Activated CD8-positive, alpha-beta memory T cell treated with anti-CD3 and anti-CD28 coated beads, Interleukin-2, amount 10 ng/mL, durations not matched to agents 7 days and 5 days (primary cell): ENCODE measurements around the gene RARS1. TPM values are rescaled to one million over a fixed set of nuclear protein-coding genes. Genes with fewer than 3 reads are reported as not detected.
A peak's percentile ranks its signal among the peaks of the same experiment; 100 is the strongest.
"Not testable (repeated sequence)": the region's sequence is repeated elsewhere in the genome, so short reads cannot be mapped to it uniquely, and the experiment has no call there.

Experiments used
- ATAC-seq: fragments of 150-1000 bp; cut with Tn5 transposase; one replicate; pipeline ENCODE4 v1.10.0; 2021; ENCODE audit warnings: moderate library complexity
- CTCF ChIA-PET: fragments of 350-600 bp; sonication (Branson Sonifier 250); formaldehyde crosslinking; loops from one replicate; lab custom pipeline; 2021; ENCODE audit warnings: antibody characterized with exemption; lab: Charles Lee
- DNase-seq: peaks from one replicate; pipeline ENCODE4 v3.0.0-alpha.2; 2020
- H3K27ac Mint-ChIP-seq: one replicate; pipeline ENCODE4 v1.8.0; 2021; ENCODE audit warnings: mild to moderate bottlenecking, mixed read lengths
- H3K27me3 Mint-ChIP-seq: one replicate; pipeline ENCODE4 v1.8.0; 2021; ENCODE audit warnings: mixed read lengths
- H3K36me3 Mint-ChIP-seq: one replicate; pipeline ENCODE4 v1.8.0; 2021; ENCODE audit warnings: mild to moderate bottlenecking, mixed read lengths
- H3K4me1 Mint-ChIP-seq: one replicate; pipeline ENCODE4 v1.8.0; 2021; ENCODE audit warnings: mixed read lengths
- H3K4me3 Mint-ChIP-seq: one replicate; pipeline ENCODE4 v1.8.0; 2021; ENCODE audit warnings: mild to moderate bottlenecking, moderate library complexity, mixed read lengths
- H3K9me3 Mint-ChIP-seq: one replicate; pipeline ENCODE4 v1.8.0; 2022; ENCODE audit warnings: low read depth, mixed read lengths
- total RNA-seq, 2 experiments: library from RNA; stranded (reverse); gene quantifications; one replicate each; pipeline ENCODE4 v1.2.3, GENCODE V29; 2021

RARS1 gene
- total RNA-seq, 2 experiments from 2014 or later, result 64.4 to 81.5 TPM

DNA sequence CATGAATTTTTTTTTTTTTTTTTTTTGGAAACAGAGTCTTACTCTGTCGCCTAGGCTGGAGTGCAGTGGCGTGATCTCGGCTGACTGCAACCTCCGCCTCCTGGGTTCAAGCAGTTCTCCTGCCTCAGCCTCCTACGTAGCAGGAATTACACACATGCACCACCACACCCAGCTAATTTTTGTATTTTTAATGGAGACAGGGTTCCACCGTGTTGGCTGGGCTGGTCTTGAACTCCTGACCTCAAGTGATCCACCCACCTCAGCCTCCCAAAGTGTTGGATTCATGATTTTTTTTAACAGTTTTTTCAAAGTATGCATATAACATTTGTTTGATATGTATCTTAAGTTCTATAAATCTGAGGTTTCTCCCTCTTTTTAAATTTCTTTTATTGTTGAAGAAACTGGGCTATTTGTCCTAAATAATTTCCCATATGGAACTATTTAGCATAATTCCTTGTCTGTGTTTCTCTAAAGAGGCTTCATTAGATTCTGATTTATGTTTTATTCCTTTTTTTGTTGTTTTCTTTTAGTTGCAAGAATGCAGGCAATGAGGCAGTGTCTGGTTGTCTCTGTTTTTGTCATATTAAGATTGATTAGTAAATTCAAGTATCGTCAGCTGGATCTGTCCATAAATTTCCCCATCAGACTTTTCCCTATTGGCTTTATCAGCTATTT is 16.4 kb downstream of the RARS1 start:
- H3K4me3 Mint-ChIP-seq, result no peak overlapping the region
- no peaks in the 10 kb centered on the region for H3K27me3 Mint-ChIP-seq
- peaks cover 41% of the 10 kb centered on the region for H3K36me3 Mint-ChIP-seq
- H3K4me1 Mint-ChIP-seq, result no peaks in the 10 kb centered on the region
- CTCF ChIA-PET, result interaction anchor here (0.7 kb wide), 1 partner anchor 93 kb away, joined by 4 read pairs; no protein-coding TSS in a partner anchor
- no peak overlapping the region for H3K27ac Mint-ChIP-seq
- DNase-seq (no peak), ATAC-seq (no peak)
- H3K9me3 Mint-ChIP-seq, result no peaks in the 10 kb centered on the region

- DNase-seq (no peak), ATAC-seq (no peak)
- CTCF ChIA-PET, result no interaction called here
- H3K36me3 Mint-ChIP-seq, result peaks cover 79% of the 10 kb centered on the region
- no peak overlapping the region for H3K4me3 Mint-ChIP-seq
- H3K4me1 Mint-ChIP-seq, result no peaks in the 10 kb centered on the region
- H3K27me3 Mint-ChIP-seq, result no peaks in the 10 kb centered on the region
- no peak overlapping the region for H3K27ac Mint-ChIP-seq
- H3K9me3 Mint-ChIP-seq, result peaks cover 8% of the 10 kb centered on the region
Measured at GRCh38 chr5:168513861-168514428, 27.7 kb downstream of the RARS1 start.

DNA sequence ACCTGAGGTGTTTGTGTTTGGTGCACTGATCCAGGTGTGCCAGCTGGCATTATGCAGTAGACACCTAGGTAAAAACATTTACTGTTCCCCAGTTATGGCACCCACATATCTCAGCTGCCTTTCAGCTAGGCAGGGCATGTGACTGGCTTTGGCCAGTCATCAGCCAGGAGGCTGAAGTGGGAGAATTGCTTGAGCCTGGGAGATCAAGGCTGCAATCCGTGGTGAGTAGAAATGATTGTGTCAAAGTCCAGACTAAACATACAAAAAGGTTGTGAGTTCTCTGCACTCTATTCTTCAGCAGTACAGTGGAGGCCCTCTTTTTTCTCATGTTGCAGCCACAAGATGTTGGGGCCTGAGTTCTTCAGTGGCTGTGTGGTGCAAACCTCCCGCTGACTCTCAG is 39.6 kb downstream of the RARS1 start:
- peaks cover 29% of the 10 kb centered on the region for H3K27me3 Mint-ChIP-seq
- no peaks in the 10 kb centered on the region for H3K9me3 Mint-ChIP-seq
- no peak overlapping the region for H3K4me3 Mint-ChIP-seq
- no peak overlapping the region for H3K27ac Mint-ChIP-seq
- H3K36me3 Mint-ChIP-seq, result peaks cover 11% of the 10 kb centered on the region
- H3K4me1 Mint-ChIP-seq, result peaks cover 11% of the 10 kb centered on the region
- ATAC-seq (no peak), DNase-seq (no peak)
- CTCF ChIA-PET, result no interaction called here

- Mint-ChIP-seq H3K36me3 (peaks cover 8% of the 10 kb centered on the region), H3K9me3 (no peaks in the 10 kb centered on the region), H3K27me3 (peaks cover 40% of the 10 kb centered on the region), H3K4me1 (peaks cover 11% of the 10 kb centered on the region), H3K27ac (no peak overlapping the region), H3K4me3 (no peak overlapping the region)
- CTCF ChIA-PET, result no interaction called here
- no peak for DNase-seq
- ATAC-seq, result no peak
Measured at GRCh38 chr5:168527756-168528295, 41.6 kb downstream of the RARS1 start.

DNA sequence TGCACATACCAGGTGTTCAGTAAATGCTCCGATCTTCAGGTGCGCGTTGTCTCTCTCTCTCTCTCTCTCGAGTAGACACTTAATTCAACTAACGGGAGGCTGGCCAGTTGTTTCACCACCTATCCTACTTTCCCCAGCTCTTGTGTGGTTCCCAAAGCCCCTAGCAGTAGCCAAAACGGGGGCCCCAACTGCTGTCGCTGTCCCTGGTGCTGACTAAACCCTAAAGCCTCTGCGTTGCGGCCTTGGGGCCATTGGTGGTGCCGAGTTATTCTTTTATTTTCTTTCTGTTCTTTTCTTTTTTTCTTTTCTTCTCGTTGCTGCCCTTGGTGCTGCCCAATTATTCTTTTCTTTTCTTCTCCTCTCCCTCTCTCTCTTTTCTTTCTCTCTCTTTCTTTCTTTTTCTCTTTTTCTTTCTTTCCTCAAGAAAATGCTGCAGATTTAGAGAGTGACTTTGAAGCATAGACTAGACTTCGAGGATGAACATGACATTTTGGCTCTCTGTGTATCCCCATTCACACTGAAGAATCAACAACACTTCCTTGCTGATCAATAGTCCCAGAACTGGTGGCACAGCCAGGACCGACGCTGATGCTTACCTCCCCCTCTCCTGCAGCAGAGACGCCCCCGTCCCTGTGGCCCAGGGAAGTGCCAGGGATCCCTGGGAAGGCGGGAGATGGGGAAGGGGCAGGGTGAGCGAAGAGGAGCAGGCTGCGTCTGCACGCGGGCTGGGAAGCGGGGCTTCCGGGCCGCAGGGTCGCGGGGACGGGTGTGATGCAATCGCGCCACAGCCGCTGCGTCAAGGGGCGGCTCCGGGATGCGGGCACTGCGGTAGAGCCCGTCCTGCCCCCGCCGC is 42.5 kb downstream of the RARS1 start, which contains the start of gene FBLL1:
Gene FBLL1 (plus strand): TSS at position 785 of the 853 bp plus-strand sequence. CDS start 200 bp downstream, outside the sequence.
- Mint-ChIP-seq H3K27ac (no peak within 1 kb of the TSS), H3K27me3 (peaks cover 45% of the 10 kb centered on the region), H3K4me1 (peaks cover 11% of the 10 kb centered on the region), H3K9me3 (no peaks in the 10 kb centered on the region), H3K36me3 (peaks cover 8% of the 10 kb centered on the region), H3K4me3 (peak within 1 kb of the TSS; percentile 52)
- CTCF ChIA-PET, result no interaction called here
- ATAC-seq (peak; percentile 39), DNase-seq (peak; percentile 49)

DNA sequence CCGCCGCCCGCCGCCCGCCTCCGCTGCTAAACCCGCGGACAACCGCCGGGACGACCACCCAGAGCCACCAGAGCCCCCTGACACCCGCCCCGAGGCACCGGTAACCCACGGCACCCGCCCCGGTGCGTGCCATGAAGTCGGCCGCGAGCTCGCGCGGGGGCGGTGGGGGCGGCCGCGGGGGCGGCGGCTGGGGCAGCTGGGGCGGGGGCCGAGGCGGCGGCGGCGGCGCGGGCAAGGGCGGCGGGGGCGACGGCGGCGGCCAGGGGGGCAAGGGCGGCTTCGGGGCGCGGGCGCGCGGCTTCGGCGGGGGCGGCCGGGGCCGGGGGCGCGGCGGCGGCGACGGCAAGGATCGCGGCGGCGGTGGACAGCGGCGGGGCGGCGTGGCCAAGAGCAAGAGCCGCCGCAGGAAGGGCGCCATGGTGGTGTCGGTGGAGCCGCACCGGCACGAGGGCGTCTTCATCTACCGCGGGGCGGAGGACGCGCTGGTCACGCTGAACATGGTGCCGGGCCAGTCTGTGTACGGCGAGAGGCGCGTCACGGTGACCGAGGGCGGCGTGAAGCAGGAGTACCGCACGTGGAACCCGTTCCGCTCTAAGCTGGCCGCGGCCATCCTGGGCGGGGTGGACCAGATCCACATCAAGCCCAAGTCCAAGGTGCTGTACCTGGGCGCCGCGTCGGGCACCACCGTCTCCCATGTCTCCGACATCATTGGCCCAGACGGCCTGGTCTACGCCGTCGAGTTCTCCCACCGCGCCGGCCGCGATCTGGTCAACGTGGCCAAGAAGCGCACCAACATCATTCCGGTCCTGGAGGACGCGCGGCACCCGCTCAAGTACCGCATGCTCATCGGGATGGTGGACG is 43.3 kb downstream of the RARS1 start:
- CTCF ChIA-PET, result no interaction called here

DNA sequence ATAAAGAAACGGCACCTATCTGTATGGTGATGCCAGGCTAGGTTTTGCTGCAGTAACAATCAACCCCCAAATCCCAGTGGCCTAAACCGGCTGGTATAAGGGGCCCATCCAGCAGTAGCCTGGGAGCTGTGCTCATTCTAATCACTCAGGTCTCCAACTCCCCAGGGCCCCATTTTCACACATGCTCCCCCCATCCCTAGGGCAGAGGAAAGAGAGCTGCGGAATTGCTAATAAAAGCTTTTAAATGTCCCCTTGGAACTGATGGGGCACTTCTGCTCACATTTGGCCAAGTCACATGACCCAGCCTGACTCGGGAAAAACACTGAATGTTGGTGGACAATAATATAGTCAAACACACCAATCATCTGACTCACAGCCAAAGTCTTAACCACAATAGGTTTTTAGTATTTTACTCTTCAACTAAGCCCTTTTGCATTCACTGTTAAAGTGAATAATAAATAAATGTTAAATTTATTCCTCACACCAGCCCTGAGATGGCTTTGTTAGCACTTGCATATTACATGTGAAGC is 44.4 kb downstream of the RARS1 start:
- Mint-ChIP-seq H3K9me3 (no peaks in the 10 kb centered on the region), H3K4me3 (no peak overlapping the region)

More for the DNA sequence above, 43.3 kb downstream of the RARS1 start:
- H3K4me1 Mint-ChIP-seq, result peaks cover 11% of the 10 kb centered on the region
- peaks cover 8% of the 10 kb centered on the region for H3K36me3 Mint-ChIP-seq
- peaks cover 45% of the 10 kb centered on the region for H3K27me3 Mint-ChIP-seq
- ATAC-seq, result no peak
- peak overlapping the region; percentile 35 for H3K4me3 Mint-ChIP-seq
- H3K9me3 Mint-ChIP-seq, result no peaks in the 10 kb centered on the region
- no peak overlapping the region for H3K27ac Mint-ChIP-seq
- DNase-seq, result no peak

GRCh38 chr5:168531191-168531590 is 44.9 kb downstream of the RARS1 start:
- H3K36me3 Mint-ChIP-seq, result peaks cover 8% of the 10 kb centered on the region
- CTCF ChIA-PET, result no interaction called here
- H3K4me3 Mint-ChIP-seq, result no peak overlapping the region
- H3K27me3 Mint-ChIP-seq, result peaks cover 45% of the 10 kb centered on the region
- ATAC-seq (no peak), DNase-seq (no peak)
- H3K9me3 Mint-ChIP-seq, result no peaks in the 10 kb centered on the region
- peaks cover 11% of the 10 kb centered on the region for H3K4me1 Mint-ChIP-seq
- H3K27ac Mint-ChIP-seq, result no peak overlapping the region

More for the DNA sequence above, 44.4 kb downstream of the RARS1 start:
- peaks cover 11% of the 10 kb centered on the region for H3K4me1 Mint-ChIP-seq
- CTCF ChIA-PET, result no interaction called here
- H3K27ac Mint-ChIP-seq, result no peak overlapping the region
- peaks cover 45% of the 10 kb centered on the region for H3K27me3 Mint-ChIP-seq
- ATAC-seq (no peak), DNase-seq (no peak)
- peaks cover 8% of the 10 kb centered on the region for H3K36me3 Mint-ChIP-seq

- Mint-ChIP-seq H3K36me3 (peaks cover 8% of the 10 kb centered on the region), H3K27ac (no peak overlapping the region), H3K27me3 (peaks cover 45% of the 10 kb centered on the region), H3K9me3 (no peaks in the 10 kb centered on the region), H3K4me3 (no peak overlapping the region), H3K4me1 (peaks cover 11% of the 10 kb centered on the region)
- CTCF ChIA-PET, result no interaction called here
- DNase-seq, result no peak
- ATAC-seq, result no peak
Measured at GRCh38 chr5:168531987-168532864, 46.0 kb downstream of the RARS1 start.

DNA sequence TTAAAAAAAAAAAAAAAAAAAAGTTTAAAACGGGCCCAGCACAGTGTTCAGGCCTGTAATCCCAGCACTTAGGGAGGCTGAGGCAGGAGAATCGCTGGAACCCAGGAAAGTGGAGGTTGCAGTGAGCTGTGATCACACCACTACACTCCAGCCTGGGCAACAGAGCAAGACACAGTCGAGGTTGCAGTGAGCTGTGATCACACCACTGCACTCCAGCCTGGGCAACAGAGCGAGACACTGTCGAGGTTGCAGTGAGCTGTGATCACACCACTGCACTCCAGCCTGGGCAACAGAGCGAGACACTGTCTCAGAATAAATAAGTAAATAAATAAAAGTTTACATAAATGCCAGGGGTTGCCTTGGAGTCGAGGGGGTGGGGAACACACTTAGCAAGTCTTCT is 48.1 kb downstream of the RARS1 start:
- DNase-seq, H3K4me3 Mint-ChIP-seq, H3K9me3 Mint-ChIP-seq, ATAC-seq, CTCF ChIA-PET, H3K36me3 Mint-ChIP-seq, H3K4me1 Mint-ChIP-seq, H3K27ac Mint-ChIP-seq: not testable (repeated sequence)
- peaks cover 33% of the 10 kb centered on the region for H3K27me3 Mint-ChIP-seq

DNA sequence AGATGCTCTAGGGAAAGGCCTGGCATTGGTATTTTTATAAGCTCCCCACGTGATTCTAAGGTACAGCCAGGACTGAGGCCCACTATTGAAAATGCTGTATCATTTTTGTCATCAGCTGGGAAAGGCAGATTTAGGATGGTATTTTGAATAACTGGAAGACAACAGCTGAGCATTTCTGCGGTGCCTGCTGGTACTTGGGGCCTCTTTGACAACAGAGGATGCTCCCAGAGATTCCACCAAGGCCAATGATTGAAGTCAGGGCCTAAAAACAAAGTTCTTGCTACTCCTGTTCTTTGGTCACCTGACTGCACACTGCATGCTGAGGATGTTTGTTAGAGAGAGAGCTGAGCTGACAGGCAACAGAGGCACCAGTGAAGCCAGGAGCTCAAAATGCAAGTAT is 50.9 kb downstream of the RARS1 start:
- ATAC-seq (no peak), DNase-seq (no peak)
- no peaks in the 10 kb centered on the region for H3K36me3 Mint-ChIP-seq
- no peak overlapping the region for H3K4me3 Mint-ChIP-seq
- CTCF ChIA-PET, result no interaction called here
- no peak overlapping the region for H3K27ac Mint-ChIP-seq
- no peaks in the 10 kb centered on the region for H3K9me3 Mint-ChIP-seq
- no peaks in the 10 kb centered on the region for H3K4me1 Mint-ChIP-seq
- H3K27me3 Mint-ChIP-seq, result peaks cover 10% of the 10 kb centered on the region

DNA sequence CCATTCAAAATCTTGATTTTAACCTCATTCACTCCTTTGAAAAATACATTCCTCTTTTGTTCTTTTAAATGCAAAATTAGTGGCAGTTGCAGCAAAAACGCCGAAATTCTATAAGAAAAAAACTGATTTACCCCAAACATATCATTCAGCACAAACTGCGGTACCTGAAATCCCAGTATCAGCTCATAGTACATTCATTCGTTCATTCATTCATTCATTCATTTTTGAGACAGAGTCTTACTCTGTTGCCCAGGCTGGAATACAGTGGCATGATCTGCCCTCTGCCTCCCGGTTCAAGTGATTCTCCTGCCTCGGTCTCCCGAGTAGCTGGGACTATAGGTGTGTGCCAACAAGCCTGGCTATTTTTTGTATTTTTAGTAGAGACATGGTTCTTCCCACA is 63.3 kb downstream of the RARS1 start:
- Mint-ChIP-seq H3K4me1 (no peaks in the 10 kb centered on the region), H3K9me3 (no peaks in the 10 kb centered on the region), H3K4me3 (no peak overlapping the region), H3K27ac (no peak overlapping the region), H3K27me3 (no peaks in the 10 kb centered on the region), H3K36me3 (peaks cover 47% of the 10 kb centered on the region)
- DNase-seq (no peak), ATAC-seq (no peak)
- CTCF ChIA-PET, result no interaction called here
